ENCODE measurements around the gene PDRG1.

Gene PDRG1

GRCh38 chr20:31914170-31914569 lies 37.7 kb downstream of the PDRG1 start:
- TF ChIP-seq POLR2A (IDR thresholded peaks at IDR 0.05; ENCODE audit: low read depth, low read length): no peak
- DNase-seq (ENCODE audit: insufficient read length, low spot score) (no peak), FAIRE-seq (no peak)

GRCh38 chr20:31913431-31914157 lies 38.3 kb downstream of the PDRG1 start:
- no peak for DNase-seq (ENCODE audit: insufficient read length, low spot score)

GRCh38 chr20:31910071-31910803 lies 41.6 kb downstream of the PDRG1 start:
- FAIRE-seq: no peak
- DNase-seq (ENCODE audit: insufficient read length, low spot score): no peak
- no peak for TF ChIP-seq POLR2A (IDR thresholded peaks at IDR 0.05; ENCODE audit: low read depth, low read length)

More at GRCh38 chr20:31913431-31914157, 38.3 kb downstream of the PDRG1 start:
- no peak for FAIRE-seq
- no peak for TF ChIP-seq POLR2A (IDR thresholded peaks at IDR 0.05; ENCODE audit: low read depth, low read length)

- no peak for TF ChIP-seq POLR2A (IDR thresholded peaks at IDR 0.05; ENCODE audit: low read depth, low read length)
- no peak for DNase-seq (ENCODE audit: insufficient read length, low spot score)
- FAIRE-seq: no peak
These were observed 42.4 kb downstream of the PDRG1 start for GRCh38 chr20:31909253-31910070.

- TF ChIP-seq POLR2A (IDR thresholded peaks at IDR 0.05; ENCODE audit: low read depth, low read length): no peak
- FAIRE-seq (no peak), DNase-seq (ENCODE audit: insufficient read length, low spot score) (no peak)
These were observed 43.4 kb downstream of the PDRG1 start for GRCh38 chr20:31908424-31908823.

GRCh38 chr20:31908016-31908415 lies 43.8 kb downstream of the PDRG1 start:
- DNase-seq (ENCODE audit: insufficient read length, low spot score) (no peak), FAIRE-seq (no peak)
- TF ChIP-seq POLR2A (IDR thresholded peaks at IDR 0.05; ENCODE audit: low read depth, low read length): no peak

GRCh38 chr20:31907046-31907445 lies 44.8 kb downstream of the PDRG1 start:
- TF ChIP-seq POLR2A (IDR thresholded peaks at IDR 0.05; ENCODE audit: low read depth, low read length): no peak
- FAIRE-seq: no peak

GRCh38 chr20:31906001-31906400 lies 45.8 kb downstream of the PDRG1 start:
- no peak for TF ChIP-seq POLR2A (IDR thresholded peaks at IDR 0.05; ENCODE audit: low read depth, low read length)
- FAIRE-seq (no peak), DNase-seq (ENCODE audit: insufficient read length, low spot score) (no peak)

More at GRCh38 chr20:31907046-31907445, 44.8 kb downstream of the PDRG1 start:
- no peak for DNase-seq (ENCODE audit: insufficient read length, low spot score)

- TF ChIP-seq POLR2A (IDR thresholded peaks at IDR 0.05; ENCODE audit: low read depth, low read length): no peak
- DNase-seq (ENCODE audit: insufficient read length, low spot score) (no peak), FAIRE-seq (no peak)
These were observed 48.0 kb downstream of the PDRG1 start for GRCh38 chr20:31903627-31904386.

- FAIRE-seq: no peak
- TF ChIP-seq POLR2A (IDR thresholded peaks at IDR 0.05; ENCODE audit: low read depth, low read length): no peak
- no peak for DNase-seq (ENCODE audit: insufficient read length, low spot score)
These were observed 50.2 kb downstream of the PDRG1 start for GRCh38 chr20:31901615-31902014.

- DNase-seq (ENCODE audit: insufficient read length, low spot score) (no peak), FAIRE-seq (no peak)
- no peak for TF ChIP-seq POLR2A (IDR thresholded peaks at IDR 0.05; ENCODE audit: low read depth, low read length)
These were observed 54.3 kb downstream of the PDRG1 start for GRCh38 chr20:31897541-31897940.

- no peak for TF ChIP-seq POLR2A (IDR thresholded peaks at IDR 0.05; ENCODE audit: low read depth, low read length)
- no peak for FAIRE-seq
These were observed 55.8 kb downstream of the PDRG1 start for GRCh38 chr20:31896049-31896448.

GRCh38 chr20:31894980-31895675 lies 56.7 kb downstream of the PDRG1 start:
- FAIRE-seq (peak; percentile 86), DNase-seq (ENCODE audit: insufficient read length, low spot score) (peak; percentile 68)
- TF ChIP-seq POLR2A (IDR thresholded peaks at IDR 0.05; ENCODE audit: low read depth, low read length): no peak

More at GRCh38 chr20:31896049-31896448, 55.8 kb downstream of the PDRG1 start:
- no peak for DNase-seq (ENCODE audit: insufficient read length, low spot score)
